Caco-2 (cell line): ENCODE measurements around the gene EPHB1. TPM values are rescaled to one million over a fixed set of nuclear protein-coding genes. Genes with fewer than 3 reads are reported as not detected.

Source experiments
- BruUV-seq: library from RNA; stranded (reverse); fragments of 400-500 nt; replicated peaks from 2 replicates; lab custom pipeline; 2021; lab: Mats Ljungman, UMichigan
- CTCF ChIA-PET: fragments of 300-600 bp; sonication (Branson Sonifier 250); formaldehyde crosslinking; loops from one replicate; lab custom pipeline; 2022; ENCODE audit warnings: antibody characterized with exemption; lab: Charles Lee
- POLR2A ChIA-PET: fragments of 300-600 bp; sonication (Branson Sonifier 250); formaldehyde crosslinking; loops from one replicate; lab custom pipeline; 2022; ENCODE audit warnings: antibody characterized with exemption; lab: Charles Lee
- DNase-seq, 2 experiments: peaks; one replicate each; pipeline versions ENCODE4 v3.0.0 to v3.0.0-alpha.2; 2020 to 2022
- H3K27me3 ChIP-seq: replicated peaks from 2 replicates; pipeline ENCODE4 v1.6.0; 2011; ENCODE audit warnings: low read length; ENCODE audit not compliant: control insufficient read depth, insufficient read depth
- H3K36me3 ChIP-seq: 2 replicates; pipeline ENCODE4 v1.5.1; 2011; ENCODE audit warnings: low read length; ENCODE audit not compliant: control insufficient read depth, insufficient read depth
- H3K4me1 ChIP-seq: fragments of 250-450 bp; sonication (Bioruptor Pico); 2 replicates; pipeline ENCODE4 v1.5.1; 2020; ENCODE audit warnings: mild to moderate bottlenecking
- H3K4me3 ChIP-seq: 2 replicates; pipeline ENCODE4 v1.5.1; 2011; ENCODE audit warnings: low read depth, mild to moderate bottlenecking, control low read depth, low read length
- H3K9me3 ChIP-seq: fragments of 250-450 bp; sonication (Bioruptor Pico); 2 replicates; pipeline ENCODE4 v1.5.1; 2020; ENCODE audit warnings: mild to moderate bottlenecking, moderate library complexity
- H3K27ac Mint-ChIP-seq: one replicate; pipeline ENCODE4 v1.8.0; 2022; ENCODE audit warnings: mixed read lengths; ENCODE audit not compliant: unreplicated experiment
- H3K27me3 Mint-ChIP-seq: one replicate; pipeline ENCODE4 v1.8.0; 2022; ENCODE audit warnings: mixed read lengths; ENCODE audit not compliant: insufficient read depth, unreplicated experiment
- H3K36me3 Mint-ChIP-seq: one replicate; pipeline ENCODE4 v1.8.0; 2022; ENCODE audit warnings: mild to moderate bottlenecking, mixed read lengths; ENCODE audit not compliant: insufficient read depth, unreplicated experiment
- H3K4me1 Mint-ChIP-seq: one replicate; pipeline ENCODE4 v1.8.0; 2022; ENCODE audit warnings: low read depth, mixed read lengths; ENCODE audit not compliant: unreplicated experiment
- H3K4me3 Mint-ChIP-seq: one replicate; pipeline ENCODE4 v1.8.0; 2022; ENCODE audit warnings: mild to moderate bottlenecking, moderate library complexity, mixed read lengths; ENCODE audit not compliant: unreplicated experiment
- H3K9me3 Mint-ChIP-seq: one replicate; pipeline ENCODE4 v1.8.0; 2022; ENCODE audit warnings: mixed read lengths; ENCODE audit not compliant: unreplicated experiment
- CTCF ChIP-seq, 2 experiments: fragments of 200-600 bp in 1 of 2; IDR thresholded peaks; 1 replicate in 1 of 2; 2 replicates in 1 of 2; pipeline versions ENCODE4 v1.5.1 to v1.8.0; 2011 to 2022; ENCODE audit warnings: antibody characterized with exemption in 1 of 2, control low read depth in 1 of 2, inconsistent platforms in 1 of 2, low read depth in 1 of 2, low read length in 1 of 2, mild to moderate bottlenecking in 1 of 2, moderate library complexity in 1 of 2; ENCODE audit not compliant: insufficient read depth in 1 of 2, severe bottlenecking in 1 of 2, unreplicated experiment in 1 of 2
- intact Hi-C: fragments of 100-400 bp; cut with micrococcal nuclease; formaldehyde crosslinking; loops from one replicate; pipeline ENCODE4 v1.10.0; 2022; ENCODE audit not compliant: unreplicated experiment
- total RNA-seq: library from RNA; stranded (reverse); gene quantifications from 2 replicates; pipeline ENCODE4 v1.2.3, GENCODE V29; 2022

Gene EPHB1
- total RNA-seq, 1 experiment from 2014 or later: 2.3 TPM

GRCh38 chr3:134938029-134938525 lies 143.0 kb downstream of the EPHB1 start:
- Histone ChIP-seq H3K4me3 (no peak overlapping the region), H3K9me3 (no peaks in the 10 kb centered on the region), H3K36me3 (no peaks in the 10 kb centered on the region), H3K4me1 (no peaks in the 10 kb centered on the region), H3K27me3 (no peaks in the 10 kb centered on the region)
- Mint-ChIP-seq H3K36me3 (no peaks in the 10 kb centered on the region), H3K4me1 (no peaks in the 10 kb centered on the region), H3K27ac (no peak overlapping the region), H3K9me3 (no peaks in the 10 kb centered on the region), H3K4me3 (no peak overlapping the region), H3K27me3 (peaks cover 14% of the 10 kb centered on the region)
- CTCF ChIA-PET: no interaction called here
- BruUV-seq: no TSS peak
- no peak for TF ChIP-seq CTCF (IDR thresholded peaks at IDR 0.05; ENCODE audit: insufficient read depth in 1 of 2, low read depth in 1 of 2, low read length in 1 of 2, severe bottlenecking in 1 of 2, unreplicated experiment in 1 of 2)
- intact Hi-C loops: no loop called here
- POLR2A ChIA-PET: no interaction called here
- DNase-seq: no peak

DNA sequence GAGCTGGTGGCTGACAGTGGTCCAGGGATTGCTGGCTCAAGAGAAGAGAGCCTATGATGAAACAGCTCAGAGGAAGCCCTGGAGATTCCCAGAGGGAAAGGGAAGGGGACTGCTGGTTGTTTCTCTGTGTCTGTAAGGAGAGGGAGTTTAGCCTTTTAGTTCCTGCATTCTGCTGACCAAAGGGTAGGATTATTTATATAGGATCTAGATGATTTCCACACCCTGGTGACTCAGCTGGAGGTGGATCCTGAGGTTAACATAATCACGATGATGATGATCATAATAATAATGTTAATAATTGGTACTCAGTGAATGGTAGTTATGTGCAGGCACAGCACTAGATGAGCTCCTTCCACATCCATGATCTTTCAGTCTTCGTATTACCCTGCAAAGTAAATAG lies 144.9 kb downstream of the EPHB1 start:
- TF ChIP-seq CTCF (IDR thresholded peaks at IDR 0.05; ENCODE audit: insufficient read depth in 1 of 2, low read depth in 1 of 2, low read length in 1 of 2, severe bottlenecking in 1 of 2, unreplicated experiment in 1 of 2): no peak
- no peaks in the 10 kb centered on the region for H3K27me3 ChIP-seq
- H3K4me1 Mint-ChIP-seq: no peaks in the 10 kb centered on the region
- ChIA-PET CTCF (no interaction called here), POLR2A (no interaction called here)
- BruUV-seq: no TSS peak
- no peaks in the 10 kb centered on the region for H3K4me1 ChIP-seq
- H3K4me3 Mint-ChIP-seq: no peak overlapping the region
- H3K36me3 ChIP-seq: no peaks in the 10 kb centered on the region
- no peaks in the 10 kb centered on the region for H3K36me3 Mint-ChIP-seq
- H3K4me3 ChIP-seq: no peak overlapping the region
- peaks cover 11% of the 10 kb centered on the region for H3K27me3 Mint-ChIP-seq
- intact Hi-C loops: no loop called here
- no peak for DNase-seq
- H3K27ac Mint-ChIP-seq: no peak overlapping the region
- H3K9me3 ChIP-seq: no peaks in the 10 kb centered on the region
- no peaks in the 10 kb centered on the region for H3K9me3 Mint-ChIP-seq

DNA sequence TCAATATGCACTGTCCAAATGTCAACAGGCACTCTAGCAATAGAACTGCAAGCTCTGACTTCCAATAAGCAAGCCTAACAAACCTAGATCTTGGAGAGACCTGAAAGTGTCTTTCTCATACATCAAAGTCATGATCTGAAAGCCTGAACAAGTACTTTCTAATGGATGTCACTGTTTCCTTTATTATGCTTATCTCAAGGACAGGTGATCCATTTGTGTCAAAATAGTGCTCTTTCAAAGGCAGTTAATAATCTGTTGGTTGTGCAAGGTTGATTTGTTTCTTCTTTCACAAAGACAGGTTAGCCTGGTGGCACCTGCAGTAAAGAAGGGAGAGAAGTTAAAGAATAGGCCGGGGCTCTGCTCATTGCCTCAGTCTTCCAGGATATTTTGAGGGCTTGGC lies 146.8 kb downstream of the EPHB1 start:
- Mint-ChIP-seq H3K4me3 (no peak overlapping the region), H3K27me3 (peaks cover 16% of the 10 kb centered on the region), H3K36me3 (no peaks in the 10 kb centered on the region), H3K9me3 (no peaks in the 10 kb centered on the region), H3K27ac (no peak overlapping the region), H3K4me1 (no peaks in the 10 kb centered on the region)
- no peak for DNase-seq
- ChIA-PET CTCF (no interaction called here), POLR2A (no interaction called here)
- TF ChIP-seq CTCF (IDR thresholded peaks at IDR 0.05; ENCODE audit: insufficient read depth in 1 of 2, low read depth in 1 of 2, low read length in 1 of 2, severe bottlenecking in 1 of 2, unreplicated experiment in 1 of 2): no peak
- Histone ChIP-seq H3K36me3 (no peaks in the 10 kb centered on the region), H3K4me3 (no peak overlapping the region), H3K4me1 (no peaks in the 10 kb centered on the region), H3K9me3 (no peaks in the 10 kb centered on the region), H3K27me3 (no peaks in the 10 kb centered on the region)
- intact Hi-C loops: no loop called here
- BruUV-seq: no TSS peak
